HG02938 (cell line): ENCODE results near the gene MYG1.

Source experiments
- ATAC-seq: cut with Tn5 transposase; IDR thresholded peaks from one replicate; pipeline ENCODE4 v1.9.1; 2021; ENCODE audit warnings: mild to moderate bottlenecking, moderate library complexity; ENCODE audit not compliant: unreplicated experiment

MYG1 gene

GRCh38 chr12:53299454-53300180 lies at the start of gene MYG1:
Gene MYG1 (plus strand): TSS chr12:53299695. CDS start chr12:53299738, 43 bp downstream.
- peak; percentile 64 for ATAC-seq

GRCh38 chr12:53251477-53252348 lies 47.8 kb upstream of the MYG1 start:
- no peak for ATAC-seq

- no peak for ATAC-seq
Measured at GRCh38 chr12:53252349-53252916, 47.1 kb upstream of the MYG1 start.

GRCh38 chr12:53253298-53253697 lies 46.2 kb upstream of the MYG1 start:
- ATAC-seq, result no peak

GRCh38 chr12:53254816-53255545 lies 44.5 kb upstream of the MYG1 start:
- ATAC-seq, result no peak

GRCh38 chr12:53255996-53256395 lies 43.5 kb upstream of the MYG1 start:
- ATAC-seq, result no peak

- no peak for ATAC-seq
Measured at GRCh38 chr12:53258541-53259539, 40.7 kb upstream of the MYG1 start.

- no peak for ATAC-seq
Measured at GRCh38 chr12:53259891-53260290, 39.6 kb upstream of the MYG1 start.

GRCh38 chr12:53265783-53266182 lies 33.7 kb upstream of the MYG1 start:
- ATAC-seq, result no peak

GRCh38 chr12:53267306-53267998 lies 32.0 kb upstream of the MYG1 start:
- ATAC-seq, result no peak

GRCh38 chr12:53267999-53268629 lies 31.4 kb upstream of the MYG1 start, which contains the start of gene ESPL1:
Gene ESPL1 (plus strand): TSS chr12:53268299. CDS start chr12:53268767, 468 bp downstream.
- peak; percentile 75 for ATAC-seq

GRCh38 chr12:53268630-53269562 lies 30.6 kb upstream of the MYG1 start:
- ATAC-seq, result no peak

GRCh38 chr12:53274445-53274844 lies 25.1 kb upstream of the MYG1 start:
- no peak for ATAC-seq

- ATAC-seq, result no peak
Measured at GRCh38 chr12:53276511-53276910, 23.0 kb upstream of the MYG1 start.

- ATAC-seq, result no peak
Measured at GRCh38 chr12:53277981-53278380, 21.5 kb upstream of the MYG1 start.

GRCh38 chr12:53279283-53279869 lies 20.1 kb upstream of the MYG1 start:
- no peak for ATAC-seq

- no peak for ATAC-seq
Measured at GRCh38 chr12:53279888-53280498, 19.5 kb upstream of the MYG1 start.
